Heart left ventricle (tissue), 13 donors: ENCODE data around the gene KIF17.

ENCODE experiments used
- CTCF ChIP-seq, 12 donors: fragments of 200-600 bp; sonication (generic) in 4 of 12; IDR thresholded peaks; one replicate each; pipeline versions ENCODE4 v1.5.0 to v1.8.0; 2018 to 2022; ENCODE audit warnings: antibody characterized with exemption in 12 of 12, mild to moderate bottlenecking in 5 of 12
- POLR2A ChIP-seq, 2 donors: fragments of 450-650 bp; IDR thresholded peaks; one replicate each; pipeline ENCODE4 v1.6.1; 2017; ENCODE audit warnings: antibody characterized with exemption in 2 of 2, mild to moderate bottlenecking in 2 of 2, moderate library complexity in 2 of 2
- donor health status: ischemic (EF 13 %, LVEDD 7.1; RV severe dilation, severe dysfunction).
- donor health status: DM: no; HTN: yes; CAD: no.
- donor health status: DM: no; HTN: no; CAD: no.
- donor health status: ischemic (EF 25% LVEDD 6.9; RV normal size, moderate dysfunction).
- donor health status: ischemic (EF 25% LVEDD 5.7; RV mildly dilated, moderate dysfunction).
- donor health status: ischemic (EF 35%, LVEDD 5.7; RV mildly dilated, moderate dysfunction).
- donor health status: nonischemic (EF 11% LVEDD 7.7; RV severe dilation, severe dysfunction).
- donor health status: DM: yes; HTN: yes; CAD: no.
- donor health status: PGD.
- donor health status: ischemic (EF 29% LVEDD 5.4; RV normal size, mild dysfunction).
- donor health status: nonischemic (EF 23%, LVEDD 6.1; RV moderate dilation, normal function).

- TF ChIP-seq CTCF (IDR thresholded peaks at IDR 0.05) = no peak
- no peak for TF ChIP-seq POLR2A (IDR thresholded peaks at IDR 0.05)
Measured at GRCh38 chr1:20693623-20694022, 24.2 kb downstream of the KIF17 start.
